HG03571 (cell line): ENCODE data around the gene LHX6.

ENCODE experiments used
- ATAC-seq: cut with Tn5 transposase; IDR thresholded peaks from one replicate; pipeline ENCODE4 v1.9.1; 2021; ENCODE audit not compliant: unreplicated experiment

The LHX6 gene

DNA sequence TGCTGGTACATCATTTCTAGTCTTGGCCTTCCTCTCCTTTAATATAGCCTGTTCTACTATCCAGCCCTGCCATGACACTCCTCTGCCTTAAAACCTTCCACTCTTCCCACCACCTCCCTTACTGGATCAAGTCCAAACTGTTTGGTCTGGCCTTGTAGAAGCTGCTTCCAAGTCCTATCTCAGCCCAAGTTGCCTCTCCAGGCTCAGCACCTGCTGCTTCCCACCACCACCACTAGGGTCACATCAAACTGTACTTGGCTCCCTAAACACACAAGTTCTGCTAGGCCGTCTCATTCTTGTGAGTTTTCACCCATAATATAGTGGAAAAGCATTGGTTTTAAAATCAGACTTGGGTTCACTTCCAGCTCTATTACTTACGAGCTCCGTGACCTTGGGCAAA is 70.6 kb downstream of the LHX6 start:
- no peak for ATAC-seq

DNA sequence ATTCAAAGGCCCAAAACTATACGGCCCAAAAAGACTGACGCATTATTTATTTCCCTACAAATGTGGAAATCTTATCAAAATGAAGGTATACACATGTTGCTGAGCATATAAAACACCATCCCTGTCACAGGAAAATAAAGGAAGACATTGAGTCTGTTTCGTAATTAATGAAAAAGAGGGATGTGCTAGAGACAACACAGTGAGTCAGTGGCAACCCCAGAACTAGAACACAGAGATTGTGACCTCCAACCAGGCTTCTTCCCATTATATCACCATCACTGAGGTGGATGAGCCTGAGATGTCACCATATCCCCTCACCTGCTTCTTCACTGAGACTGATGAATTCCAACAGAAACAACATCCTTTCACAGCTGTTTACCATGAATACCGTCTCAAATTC is 73.0 kb downstream of the LHX6 start:
- no peak for ATAC-seq
